Testis (tissue), 2 donors: Measurements from ENCODE around the gene FBXO36.

Experiments
- POLR2A ChIP-seq: fragments of 450-650 bp; IDR thresholded peaks from one replicate; pipeline ENCODE4 v1.6.1; 2017; ENCODE audit warnings: antibody characterized with exemption, mild to moderate bottlenecking, moderate library complexity
- TF ChIP-seq, protein P1 (sequence below), 3 experiments: fragments of 450-650 bp in 2 of 3; fragments of 200-600 bp in 1 of 3; sonication (generic) in 1 of 3; IDR thresholded peaks; one replicate each; pipeline ENCODE4 v1.5.1; 2016 to 2019; ENCODE audit warnings: antibody characterized with exemption in 3 of 3, mild to moderate bottlenecking in 2 of 3, moderate library complexity in 1 of 3

DNA sequence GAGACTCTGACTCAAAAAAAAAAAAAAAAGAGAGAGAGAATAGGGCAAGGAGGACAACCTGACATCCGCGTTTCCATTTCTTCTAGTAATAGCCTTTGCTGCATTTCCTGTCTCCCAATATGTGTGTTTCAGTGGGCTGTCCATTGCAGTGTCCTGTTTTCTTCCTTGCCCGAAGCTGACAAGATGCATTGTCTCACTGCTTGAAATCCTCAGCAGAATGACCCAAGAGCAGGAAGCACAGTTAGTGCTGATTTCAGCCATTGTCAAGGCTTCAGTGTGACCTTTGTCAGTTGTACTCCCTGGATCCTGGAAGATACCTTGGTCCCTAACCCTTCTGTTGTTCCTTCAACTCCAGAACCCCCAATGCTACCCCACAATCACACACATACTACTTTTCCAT lies 75.3 kb downstream of the FBXO36 start:
- TF ChIP-seq, protein P1, sequence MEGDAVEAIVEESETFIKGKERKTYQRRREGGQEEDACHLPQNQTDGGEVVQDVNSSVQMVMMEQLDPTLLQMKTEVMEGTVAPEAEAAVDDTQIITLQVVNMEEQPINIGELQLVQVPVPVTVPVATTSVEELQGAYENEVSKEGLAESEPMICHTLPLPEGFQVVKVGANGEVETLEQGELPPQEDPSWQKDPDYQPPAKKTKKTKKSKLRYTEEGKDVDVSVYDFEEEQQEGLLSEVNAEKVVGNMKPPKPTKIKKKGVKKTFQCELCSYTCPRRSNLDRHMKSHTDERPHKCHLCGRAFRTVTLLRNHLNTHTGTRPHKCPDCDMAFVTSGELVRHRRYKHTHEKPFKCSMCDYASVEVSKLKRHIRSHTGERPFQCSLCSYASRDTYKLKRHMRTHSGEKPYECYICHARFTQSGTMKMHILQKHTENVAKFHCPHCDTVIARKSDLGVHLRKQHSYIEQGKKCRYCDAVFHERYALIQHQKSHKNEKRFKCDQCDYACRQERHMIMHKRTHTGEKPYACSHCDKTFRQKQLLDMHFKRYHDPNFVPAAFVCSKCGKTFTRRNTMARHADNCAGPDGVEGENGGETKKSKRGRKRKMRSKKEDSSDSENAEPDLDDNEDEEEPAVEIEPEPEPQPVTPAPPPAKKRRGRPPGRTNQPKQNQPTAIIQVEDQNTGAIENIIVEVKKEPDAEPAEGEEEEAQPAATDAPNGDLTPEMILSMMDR (IDR thresholded peaks at IDR 0.05), result no peak
- TF ChIP-seq POLR2A, result no peak
